DMS153 treated with DMSO at 0.1 percent for 48 hours (cell line): ENCODE results near the gene SESTD1.

Source experiments
- DNase-seq: peaks from one replicate; lab custom pipeline; 2025; ENCODE audit not compliant: unreplicated experiment; lab: John Stamatoyannopoulos, UW

The SESTD1 gene

GRCh38 chr2:179264368-179265081 is at the start of gene SESTD1:
TSS of gene SESTD1 (minus strand) at chr2:179264832. CDS start at chr2:179191841, 72,991 bp downstream.
- DNase-seq = no peak

- DNase-seq = no peak
Observed at GRCh38 chr2:179313057-179313456, 48.4 kb upstream of the SESTD1 start.

- DNase-seq = no peak
Observed at GRCh38 chr2:179311101-179311500, 46.5 kb upstream of the SESTD1 start.

- DNase-seq = no peak
Observed at GRCh38 chr2:179307616-179308371, 43.2 kb upstream of the SESTD1 start.

- DNase-seq = no peak
Observed at GRCh38 chr2:179305125-179305524, 40.5 kb upstream of the SESTD1 start.

- DNase-seq = no peak
Observed at GRCh38 chr2:179304424-179304823, 39.8 kb upstream of the SESTD1 start.

GRCh38 chr2:179302764-179303571 is 38.3 kb upstream of the SESTD1 start:
- no peak for DNase-seq

- DNase-seq = no peak
Observed at GRCh38 chr2:179302149-179302548, 37.5 kb upstream of the SESTD1 start.

GRCh38 chr2:179298666-179299065 is 34.0 kb upstream of the SESTD1 start:
- DNase-seq = no peak

GRCh38 chr2:179297927-179298326 is 33.3 kb upstream of the SESTD1 start:
- DNase-seq = no peak

GRCh38 chr2:179290329-179290728 is 25.7 kb upstream of the SESTD1 start:
- DNase-seq = no peak

- no peak for DNase-seq
Observed at GRCh38 chr2:179285060-179285459, 20.4 kb upstream of the SESTD1 start.

GRCh38 chr2:179277429-179278196 is 13.0 kb upstream of the SESTD1 start:
- no peak for DNase-seq

- DNase-seq = no peak
Observed at GRCh38 chr2:179275253-179276012, 10.8 kb upstream of the SESTD1 start.

GRCh38 chr2:179274749-179275148 is 10.1 kb upstream of the SESTD1 start:
- no peak for DNase-seq

GRCh38 chr2:179273461-179273962 is 8.9 kb upstream of the SESTD1 start:
- peak; percentile 55 for DNase-seq

GRCh38 chr2:179272406-179273192 is 8.0 kb upstream of the SESTD1 start:
- DNase-seq = peak; percentile 83

- no peak for DNase-seq
Observed at GRCh38 chr2:179270689-179271088, 6.1 kb upstream of the SESTD1 start.

- no peak for DNase-seq
Observed at GRCh38 chr2:179268277-179268925, 3.8 kb upstream of the SESTD1 start.
